Activated CD4-positive, alpha-beta T cell treated with anti-CD3 and anti-CD28 coated beads, Interleukin-2, amount 10 ng/mL, durations not matched to agents 24 days and 14 days (primary cell): Measurements from ENCODE around the gene PLD4. TPM values are rescaled to one million over a fixed set of nuclear protein-coding genes. Genes with fewer than 3 reads are reported as not detected.

ENCODE experiments used
- DNase-seq: peaks from one replicate; pipeline ENCODE4 v3.0.0; 2022
- H3K27ac Mint-ChIP-seq: one replicate; pipeline ENCODE4 v1.8.0; 2022; ENCODE audit warnings: mild to moderate bottlenecking, mixed read lengths
- H3K27me3 Mint-ChIP-seq: one replicate; pipeline ENCODE4 v1.8.0; 2022; ENCODE audit warnings: mixed read lengths
- H3K36me3 Mint-ChIP-seq: one replicate; pipeline ENCODE4 v1.8.0; 2022; ENCODE audit warnings: low read depth, mild to moderate bottlenecking, mixed read lengths
- H3K4me1 Mint-ChIP-seq: one replicate; pipeline ENCODE4 v1.8.0; 2021; ENCODE audit warnings: mixed read lengths
- H3K4me3 Mint-ChIP-seq: one replicate; pipeline ENCODE4 v1.8.0; 2022; ENCODE audit warnings: mild to moderate bottlenecking, moderate library complexity, mixed read lengths
- H3K9me3 Mint-ChIP-seq: one replicate; pipeline ENCODE4 v1.8.0; 2021; ENCODE audit warnings: mixed read lengths
- intact Hi-C: fragments of 100-400 bp; cut with micrococcal nuclease; formaldehyde crosslinking; loops from one replicate; pipeline ENCODE4 v1.15.1; 2023
- total RNA-seq: library from RNA; stranded (reverse); gene quantifications from 2 replicates; pipeline ENCODE4 v1.2.3, GENCODE V29; 2022

The PLD4 gene
- 0.07 and 0.21 TPM in 2 replicates for total RNA-seq

- H3K27ac Mint-ChIP-seq = no peak within 1 kb of the TSS
- intact Hi-C loops = no loop called here
- H3K9me3 Mint-ChIP-seq = no peaks in the 10 kb centered on the region
- H3K36me3 Mint-ChIP-seq = no peaks in the 10 kb centered on the region
- H3K4me3 Mint-ChIP-seq = no peak within 1 kb of the TSS
- no peak for DNase-seq
- peaks cover 2% of the 10 kb centered on the region for H3K4me1 Mint-ChIP-seq
- peaks cover 8% of the 10 kb centered on the region for H3K27me3 Mint-ChIP-seq
These were observed at the start of gene PLD4 for GRCh38 chr14:104924421-104925213. Gene PLD4 (plus strand): TSS chr14:104924879. CDS start chr14:104927141, 2,262 bp downstream.

DNA sequence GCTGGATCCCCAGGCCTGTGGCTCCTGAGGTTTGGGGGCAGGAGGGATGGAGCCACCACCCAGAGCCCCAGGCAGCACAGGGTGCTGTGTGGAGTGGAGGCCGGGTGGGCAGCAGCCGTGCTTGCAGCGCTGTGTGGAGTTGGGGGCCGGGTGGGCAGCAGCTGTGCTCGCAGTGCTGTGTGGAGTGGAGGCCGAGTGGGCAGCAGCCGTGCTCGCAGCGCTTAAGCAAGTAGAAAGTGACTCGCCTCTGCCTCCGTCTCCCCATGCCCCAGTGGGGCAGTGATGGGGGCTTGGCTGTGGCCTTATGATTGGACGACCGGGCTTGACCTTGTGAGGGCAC lies 49.3 kb upstream of the PLD4 start:
- no peaks in the 10 kb centered on the region for H3K36me3 Mint-ChIP-seq
- H3K4me3 Mint-ChIP-seq = no peak overlapping the region
- intact Hi-C loops = no loop called here
- H3K4me1 Mint-ChIP-seq = no peaks in the 10 kb centered on the region
- DNase-seq = no peak
- H3K27ac Mint-ChIP-seq = no peak overlapping the region
- no peaks in the 10 kb centered on the region for H3K27me3 Mint-ChIP-seq
- H3K9me3 Mint-ChIP-seq = no peaks in the 10 kb centered on the region

- Mint-ChIP-seq H3K27me3 (no peaks in the 10 kb centered on the region), H3K27ac (no peak overlapping the region), H3K36me3 (no peaks in the 10 kb centered on the region), H3K4me3 (no peak overlapping the region), H3K9me3 (no peaks in the 10 kb centered on the region), H3K4me1 (no peaks in the 10 kb centered on the region)
- intact Hi-C loops = no loop called here
- no peak for DNase-seq
These were observed 48.9 kb upstream of the PLD4 start for GRCh38 chr14:104875811-104876210.

DNA sequence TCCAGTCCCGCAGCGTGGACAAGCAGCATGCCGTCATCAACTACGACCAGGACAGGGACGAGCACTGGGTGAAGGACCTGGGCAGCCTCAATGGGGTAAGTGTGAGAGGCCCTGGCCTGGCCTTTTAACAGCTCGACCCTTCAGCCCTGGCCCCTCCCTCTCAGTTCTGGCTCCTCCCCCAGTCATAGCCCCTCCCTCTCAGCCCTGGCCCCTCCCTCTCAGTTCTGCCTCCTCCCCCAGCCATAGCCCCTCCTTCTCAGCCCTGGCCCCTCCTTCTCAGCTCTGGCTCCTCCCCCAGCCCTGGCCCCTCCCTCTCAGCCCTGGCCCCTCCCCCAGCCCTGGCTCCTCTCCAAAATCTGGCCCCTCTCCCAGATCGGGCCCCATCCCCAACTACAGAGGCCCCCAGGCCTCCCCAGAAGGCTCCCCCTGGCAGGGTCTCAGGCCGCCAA lies 48.4 kb upstream of the PLD4 start:
- H3K27me3 Mint-ChIP-seq = no peaks in the 10 kb centered on the region
- H3K36me3 Mint-ChIP-seq = no peaks in the 10 kb centered on the region
- H3K4me1 Mint-ChIP-seq = no peaks in the 10 kb centered on the region
- peak; percentile 82 for DNase-seq
- no peak overlapping the region for H3K4me3 Mint-ChIP-seq
- intact Hi-C loops = no loop called here
- no peak overlapping the region for H3K27ac Mint-ChIP-seq
- H3K9me3 Mint-ChIP-seq = no peaks in the 10 kb centered on the region

DNA sequence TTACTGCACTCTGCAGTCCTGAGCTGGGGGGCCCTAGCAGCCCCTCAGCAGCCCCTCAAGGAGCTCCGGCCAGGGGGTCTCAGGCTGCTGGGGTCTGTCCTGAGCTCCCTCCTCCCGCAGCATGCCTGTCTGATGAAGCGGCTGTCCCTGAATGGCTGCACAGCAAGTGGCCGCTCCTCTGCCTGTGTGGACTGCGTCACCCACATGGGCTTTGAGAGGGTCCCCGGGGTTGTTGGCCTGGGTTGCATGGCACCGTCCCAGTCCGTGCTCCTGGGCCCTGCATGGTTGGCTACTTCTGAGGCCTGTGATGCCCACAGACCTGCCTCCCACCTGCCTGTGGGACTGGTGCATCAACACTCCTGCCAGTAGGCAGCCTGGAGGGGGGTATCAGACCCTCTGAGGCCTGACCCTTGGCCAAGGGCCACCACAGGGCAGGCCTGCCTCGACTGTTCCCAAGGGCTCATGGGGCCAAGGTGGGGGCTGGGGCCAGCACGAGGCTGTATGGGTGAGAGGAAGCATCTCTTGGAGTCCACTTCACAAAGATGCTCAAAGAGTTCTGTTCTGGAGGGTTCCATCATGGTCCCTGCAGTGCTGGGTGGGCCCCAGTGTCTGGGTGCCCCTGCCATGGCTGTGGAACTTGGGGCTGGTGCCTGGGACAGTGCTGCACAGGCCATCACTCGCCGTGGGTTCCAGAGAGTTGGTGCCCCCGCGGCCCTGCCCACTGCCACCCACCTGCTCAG lies 47.4 kb upstream of the PLD4 start:
- Mint-ChIP-seq H3K36me3 (no peaks in the 10 kb centered on the region), H3K4me1 (no peaks in the 10 kb centered on the region), H3K27ac (no peak overlapping the region), H3K4me3 (no peak overlapping the region), H3K9me3 (no peaks in the 10 kb centered on the region), H3K27me3 (no peaks in the 10 kb centered on the region)
- no peak for DNase-seq
- intact Hi-C loops = no loop called here

DNA sequence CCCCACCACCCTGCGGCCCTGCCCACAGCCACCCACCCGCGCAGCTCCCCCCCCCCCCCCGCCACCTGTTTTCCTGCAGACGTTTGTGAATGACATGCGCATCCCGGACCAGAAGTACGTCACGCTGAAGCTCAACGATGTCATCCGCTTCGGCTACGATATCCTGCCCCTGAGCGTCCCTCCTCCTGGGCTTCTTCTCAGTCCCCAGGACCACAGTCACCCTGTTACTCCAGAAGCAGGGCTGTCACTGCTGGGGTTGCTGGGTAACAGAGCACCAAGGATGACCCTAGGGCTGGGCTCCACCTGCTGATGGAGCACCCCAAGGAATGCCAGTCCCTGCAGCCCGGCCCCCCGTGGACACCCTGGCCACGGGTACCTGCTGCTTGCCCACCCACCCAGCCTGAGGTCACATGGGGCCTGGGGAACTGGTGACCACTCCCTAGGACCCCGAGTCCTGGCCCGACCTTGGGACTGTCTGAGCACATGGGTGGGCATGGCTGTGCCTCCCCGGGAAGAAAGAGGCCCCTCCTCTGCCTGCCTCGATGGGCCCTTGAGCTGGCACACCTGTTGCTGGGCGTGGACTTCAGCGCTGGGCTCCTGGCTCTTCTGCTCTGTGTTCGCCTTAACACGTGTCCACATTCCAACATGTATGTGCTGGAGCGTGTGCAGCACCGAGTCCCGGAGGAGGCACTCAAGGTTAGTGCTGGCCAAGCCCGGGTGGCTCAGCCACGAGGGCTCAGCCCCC lies 46.7 kb upstream of the PLD4 start:
- H3K4me3 Mint-ChIP-seq = no peak overlapping the region
- DNase-seq = no peak
- no peaks in the 10 kb centered on the region for H3K4me1 Mint-ChIP-seq
- H3K27ac Mint-ChIP-seq = no peak overlapping the region
- H3K36me3 Mint-ChIP-seq = no peaks in the 10 kb centered on the region
- no peaks in the 10 kb centered on the region for H3K9me3 Mint-ChIP-seq
- H3K27me3 Mint-ChIP-seq = no peaks in the 10 kb centered on the region
- intact Hi-C loops = no loop called here

- no peak for DNase-seq
- H3K9me3 Mint-ChIP-seq = no peaks in the 10 kb centered on the region
- H3K4me3 Mint-ChIP-seq = no peak overlapping the region
- no peak overlapping the region for H3K27ac Mint-ChIP-seq
- no peaks in the 10 kb centered on the region for H3K4me1 Mint-ChIP-seq
- H3K36me3 Mint-ChIP-seq = no peaks in the 10 kb centered on the region
- H3K27me3 Mint-ChIP-seq = no peaks in the 10 kb centered on the region
- intact Hi-C loops = no loop called here
These were observed 46.1 kb upstream of the PLD4 start for GRCh38 chr14:104878582-104878981.

DNA sequence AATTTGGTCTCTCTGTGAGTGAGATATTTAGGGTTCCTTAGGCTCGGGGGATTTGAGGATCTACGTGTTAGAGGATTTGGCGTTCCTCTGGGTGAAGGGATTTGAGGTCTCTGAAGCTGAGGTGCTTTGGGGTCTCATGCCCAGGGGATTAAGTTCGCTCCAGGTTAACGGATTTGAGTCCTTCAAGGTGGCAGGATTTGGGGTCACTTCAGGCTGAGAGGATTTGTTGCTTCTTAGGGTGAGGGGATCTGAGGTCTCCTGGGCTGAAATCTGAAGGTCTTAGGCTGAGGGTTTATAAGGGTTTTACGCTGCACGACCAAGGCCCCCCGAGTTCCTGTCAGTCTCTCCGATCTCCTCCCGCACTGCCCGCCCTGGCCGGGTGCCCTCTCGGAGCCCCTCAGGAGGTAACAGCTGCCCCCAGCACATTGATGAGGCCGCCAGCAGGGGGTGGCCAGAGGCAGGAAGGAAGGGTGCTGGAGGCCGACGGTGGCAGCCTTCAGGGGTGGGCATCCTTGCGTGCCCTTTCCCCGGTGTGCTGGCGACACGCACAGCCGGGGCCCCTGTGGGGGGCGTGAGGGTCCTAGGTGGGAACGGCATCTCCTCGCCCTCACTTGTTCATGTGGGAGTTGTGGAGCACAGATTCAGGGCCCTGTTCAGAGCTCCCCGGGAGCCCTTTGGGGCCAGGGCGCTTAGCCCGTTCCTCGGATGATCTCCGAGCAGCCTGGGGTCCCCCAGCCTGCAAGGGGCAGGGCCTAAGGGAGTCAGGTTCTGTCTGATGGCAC lies 45.3 kb upstream of the PLD4 start:
- no peak for DNase-seq

GRCh38 chr14:104879983-104880565 lies 44.6 kb upstream of the PLD4 start:
- no peak overlapping the region for H3K4me3 Mint-ChIP-seq
- no peak overlapping the region for H3K27ac Mint-ChIP-seq
- no peaks in the 10 kb centered on the region for H3K9me3 Mint-ChIP-seq
- intact Hi-C loops = no loop called here
- no peaks in the 10 kb centered on the region for H3K4me1 Mint-ChIP-seq
- no peaks in the 10 kb centered on the region for H3K27me3 Mint-ChIP-seq
- DNase-seq = no peak
- no peaks in the 10 kb centered on the region for H3K36me3 Mint-ChIP-seq

More for the DNA sequence above, 45.3 kb upstream of the PLD4 start:
- Mint-ChIP-seq H3K9me3 (no peaks in the 10 kb centered on the region), H3K27me3 (no peaks in the 10 kb centered on the region), H3K4me1 (no peaks in the 10 kb centered on the region), H3K4me3 (no peak overlapping the region), H3K36me3 (no peaks in the 10 kb centered on the region), H3K27ac (no peak overlapping the region)
- intact Hi-C loops = no loop called here

DNA sequence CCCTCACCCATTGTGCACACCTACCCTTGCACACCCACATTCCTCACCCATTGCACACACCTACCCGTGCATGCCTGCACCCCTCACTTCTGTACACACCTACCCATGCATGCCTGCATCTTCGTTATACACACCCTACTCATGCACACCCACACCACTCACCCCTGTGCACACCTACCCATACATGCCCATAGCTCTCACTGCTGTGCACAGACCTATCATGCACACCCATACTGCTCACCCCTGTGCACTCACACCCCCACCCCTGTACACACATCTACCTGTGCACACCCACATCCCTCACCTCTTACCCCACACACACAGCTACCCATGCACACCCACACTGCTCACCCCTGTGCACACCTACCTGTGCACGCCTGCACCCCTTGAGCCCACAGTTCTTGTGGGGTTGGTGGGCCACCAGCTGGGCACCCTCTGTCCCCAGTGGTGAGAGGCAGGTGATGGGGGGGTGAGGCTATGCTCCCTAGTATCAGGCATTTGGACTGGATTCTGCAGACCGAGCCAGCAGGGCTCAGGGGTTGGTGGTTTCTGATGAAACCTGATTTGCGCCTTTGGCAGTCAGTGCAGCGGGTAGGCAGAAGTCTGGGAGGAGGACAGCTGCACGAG lies 44.0 kb upstream of the PLD4 start:
- no peak for DNase-seq
- Mint-ChIP-seq H3K36me3 (no peaks in the 10 kb centered on the region), H3K4me1 (no peaks in the 10 kb centered on the region), H3K27me3 (no peaks in the 10 kb centered on the region), H3K9me3 (no peaks in the 10 kb centered on the region), H3K27ac (no peak overlapping the region), H3K4me3 (no peak overlapping the region)
- intact Hi-C loops = no loop called here

DNA sequence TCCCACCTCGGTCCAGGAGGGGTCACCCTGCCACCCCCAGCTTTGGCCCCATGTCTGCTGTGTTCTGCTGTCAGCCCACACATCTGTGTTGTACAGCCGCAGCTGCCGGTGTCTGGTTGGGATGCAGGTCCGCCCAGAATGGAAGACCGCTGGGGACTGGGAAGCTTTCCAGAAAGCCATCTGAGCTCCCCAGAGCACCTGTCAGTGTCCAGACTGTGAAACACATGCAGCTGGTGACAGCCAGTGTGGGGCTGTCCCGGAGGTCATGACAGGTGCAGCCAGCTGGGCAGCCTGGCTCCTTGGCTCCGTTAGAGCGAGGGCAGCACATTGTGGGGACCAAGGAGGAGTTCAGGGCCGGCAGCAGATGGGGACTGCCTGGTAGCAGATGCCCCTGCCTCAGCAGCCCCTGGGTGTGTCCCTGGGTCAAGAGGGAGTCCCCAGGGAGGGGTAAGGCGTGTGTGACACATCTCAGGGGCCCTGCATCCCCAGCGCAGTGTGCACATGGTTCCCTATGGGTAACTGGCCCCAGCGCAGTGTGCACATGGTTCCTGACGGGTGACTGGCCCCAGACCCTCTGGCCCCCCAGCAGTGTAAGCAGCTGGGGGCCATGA lies 43.2 kb upstream of the PLD4 start:
- no peak overlapping the region for H3K27ac Mint-ChIP-seq
- H3K27me3 Mint-ChIP-seq = no peaks in the 10 kb centered on the region
- H3K36me3 Mint-ChIP-seq = no peaks in the 10 kb centered on the region
- intact Hi-C loops = no loop called here
- no peaks in the 10 kb centered on the region for H3K4me1 Mint-ChIP-seq
- H3K4me3 Mint-ChIP-seq = no peak overlapping the region
- H3K9me3 Mint-ChIP-seq = no peaks in the 10 kb centered on the region
- no peak for DNase-seq

DNA sequence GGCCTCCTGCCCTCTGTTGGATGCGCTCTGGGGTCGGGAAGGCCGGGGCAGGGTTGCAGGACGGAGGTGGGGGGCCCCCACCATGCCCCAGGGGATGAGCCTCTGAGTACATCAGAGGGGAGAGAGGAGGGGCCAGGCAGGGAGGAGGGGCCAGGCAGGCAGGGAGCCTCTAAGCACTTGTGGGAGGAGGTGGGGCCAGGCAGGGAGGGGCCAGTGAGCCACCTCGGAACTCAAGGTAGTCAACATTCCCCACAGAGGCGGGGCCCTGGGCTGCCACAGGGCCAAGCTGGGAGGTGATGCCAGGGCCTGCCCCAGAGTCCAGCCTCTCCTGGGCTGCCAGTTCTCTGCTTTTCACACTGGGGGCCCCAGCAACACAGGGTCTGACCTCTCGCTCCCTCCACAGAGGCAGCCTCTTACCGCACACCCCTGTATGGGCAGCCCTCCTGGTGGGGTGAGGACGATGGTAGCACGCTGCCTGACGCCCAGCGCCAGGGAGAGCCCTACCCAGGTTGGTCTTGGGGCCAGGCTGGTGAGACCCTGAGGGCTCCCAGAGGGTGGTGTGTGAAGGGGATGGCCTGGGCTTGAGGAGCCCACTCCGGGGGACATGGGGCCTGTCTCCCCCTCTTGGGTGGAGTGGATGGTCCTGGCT lies 42.2 kb upstream of the PLD4 start:
- Mint-ChIP-seq H3K4me3 (no peak overlapping the region), H3K27ac (no peak overlapping the region), H3K4me1 (no peaks in the 10 kb centered on the region), H3K36me3 (no peaks in the 10 kb centered on the region), H3K9me3 (no peaks in the 10 kb centered on the region), H3K27me3 (no peaks in the 10 kb centered on the region)
- intact Hi-C loops = no loop called here
- no peak for DNase-seq
